Gastroesophageal sphincter (tissue), 3 donors: ENCODE data around the gene UBR1.

Experiments used
- CTCF ChIP-seq, 4 experiments: fragments of 200-600 bp in 2 of 4; fragments of 450-650 bp in 2 of 4; sonication (generic) in 1 of 4; IDR thresholded peaks; one replicate each; pipeline ENCODE4 v1.5.1; 2017 to 2019; ENCODE audit warnings: antibody characterized with exemption in 4 of 4, mild to moderate bottlenecking in 2 of 4, moderate library complexity in 2 of 4
- EP300 ChIP-seq: sonication (generic); formaldehyde crosslinking; IDR thresholded peaks from one replicate; pipeline ENCODE4 v1.6.1; 2017; ENCODE audit warnings: antibody characterized with exemption, mild to moderate bottlenecking

DNA sequence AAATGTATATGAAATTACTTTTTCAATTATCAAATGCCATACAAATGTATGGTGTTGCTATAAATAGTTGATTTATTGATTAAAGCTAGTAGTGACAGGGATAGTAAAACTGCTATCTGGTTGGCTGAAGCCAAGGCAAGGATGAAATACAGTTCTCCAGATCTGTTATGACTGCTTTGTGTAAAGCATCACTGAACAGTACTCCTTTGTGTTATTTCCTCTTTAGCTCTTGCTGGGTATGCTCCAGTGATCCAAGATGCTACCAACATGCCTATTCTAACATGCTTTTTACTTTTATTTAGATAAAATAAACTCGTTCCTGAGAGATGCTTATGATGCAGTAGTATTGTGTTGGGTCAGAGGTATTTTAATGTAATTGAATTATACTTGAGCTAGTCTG, 12.4 kb upstream of the UBR1 start:
- TF ChIP-seq EP300 (no peak), CTCF (IDR thresholded peaks at IDR 0.05) (no peak)
